HCT116 (cell line): Measurements from ENCODE around the gene CSH1. TPM values are rescaled to one million over a fixed set of nuclear protein-coding genes. Genes with fewer than 3 reads are reported as not detected.
"Not testable (repeated sequence)": the region's sequence is repeated elsewhere in the genome, so short reads cannot be mapped to it uniquely, and the experiment has no call there.

Source experiments
- ATAC-seq: fragments of 200-7000 bp; cut with Tn5 transposase; 2 replicates; pipeline ENCODE4 v1.9.1; 2020; ENCODE audit warnings: mild to moderate bottlenecking, moderate library complexity
- BruUV-seq: library from RNA; stranded (reverse); fragments of 400-500 nt; replicated peaks from 2 replicates; lab custom pipeline; 2021; lab: Mats Ljungman, UMichigan
- CTCF ChIA-PET: fragments of 300-600 bp; sonication (Branson Sonifier 250); formaldehyde crosslinking; loops from one replicate; lab custom pipeline; 2021; ENCODE audit warnings: antibody characterized with exemption; lab: Charles Lee
- POLR2A ChIA-PET: fragments of 300-600, 350-600 bp; sonication (Branson Sonifier 250); formaldehyde crosslinking; loops from one replicate; lab custom pipeline; 2021; ENCODE audit warnings: antibody characterized with exemption; lab: Charles Lee
- RAD21 ChIA-PET, 2 experiments: fragments of 300-600 bp; sonication (Branson Sonifier 250); formaldehyde crosslinking; loops; one replicate each; lab custom pipeline; 2023; ENCODE audit warnings: low total read pairs in 2 of 2; ENCODE audit not compliant: uncharacterized antibody in 2 of 2, unreplicated experiment in 2 of 2, low non-redundant PET in 1 of 2; lab: Charles Lee
- DNase-seq: peaks from one replicate; pipeline ENCODE4 v3.0.0-alpha.2; 2010; ENCODE audit warnings: low read depth, low spot score
- H2AFZ ChIP-seq: fragments of 200-600 bp; shearing (Covaris generic), sonication (generic); 2 replicates; pipeline ENCODE4 v1.6.1; 2017; ENCODE audit warnings: low read depth, mixed run types, mixed read lengths, antibody characterized with exemption, low read length; ENCODE audit not compliant: poor library complexity, severe bottlenecking
- H3K27ac ChIP-seq: 2 replicates; pipeline ENCODE4 v1.5.1; 2012; ENCODE audit warnings: low read depth, low read length
- H3K27me3 ChIP-seq: fragments of 200-600 bp; sonication (generic); 2 replicates; pipeline ENCODE4 v1.6.1; 2016; ENCODE audit warnings: mixed run types, low read length, mixed read lengths; ENCODE audit not compliant: insufficient read depth
- H3K36me3 ChIP-seq, 2 experiments: fragments of 200-500 bp in 1 of 2; fragments of 200-600 bp in 1 of 2; sonication (Bioruptor generic) in 1 of 2; sonication (generic) in 1 of 2; 2 replicates each; pipeline versions ENCODE4 v1.5.1 to v1.6.1; 2014 to 2016; ENCODE audit warnings: low read length in 2 of 2, inconsistent platforms in 1 of 2, mixed read lengths in 1 of 2, mixed run types in 1 of 2; ENCODE audit not compliant: insufficient read depth in 2 of 2, control insufficient read depth in 1 of 2
- H3K4me1 ChIP-seq, 2 experiments: fragments of 200-600 bp in 1 of 2; sonication (generic) in 1 of 2; 2 replicates each; pipeline versions ENCODE4 v1.5.1 to v1.6.1; 2012 to 2017; ENCODE audit warnings: low read length in 2 of 2, inconsistent platforms in 1 of 2, mild to moderate bottlenecking in 1 of 2, mixed read lengths in 1 of 2, mixed run types in 1 of 2, moderate library complexity in 1 of 2; ENCODE audit not compliant: insufficient read depth in 2 of 2, control insufficient read depth in 1 of 2
- H3K4me2 ChIP-seq: fragments of 200-600 bp; sonication (generic); 2 replicates; pipeline ENCODE4 v1.6.1; 2017; ENCODE audit warnings: mixed run types, low read length, mixed read lengths
- H3K4me3 ChIP-seq, 2 experiments: fragments of 200-600 bp in 1 of 2; sonication (generic) in 1 of 2; replicated peaks in 1 of 2; 2 replicates each; pipeline ENCODE4 v1.5.1; 2011 to 2016; ENCODE audit warnings: low read length in 2 of 2, control low read depth in 1 of 2, low read depth in 1 of 2, mild to moderate bottlenecking in 1 of 2, mixed read lengths in 1 of 2, mixed run types in 1 of 2
- H3K79me2 ChIP-seq: fragments of 200-600 bp; sonication (generic); 2 replicates; pipeline ENCODE4 v1.6.1; 2017; ENCODE audit warnings: mild to moderate bottlenecking, mixed run types, low read length, moderate library complexity, mixed read lengths; ENCODE audit not compliant: insufficient read depth
- H3K9ac ChIP-seq: fragments of 200-600 bp; sonication (generic); 2 replicates; pipeline ENCODE4 v1.6.1; 2016; ENCODE audit warnings: low read length, mixed read lengths
- H3K9me2 ChIP-seq: fragments of 200-600 bp; sonication (generic), shearing (Covaris generic); 2 replicates; pipeline ENCODE4 v1.6.1; 2017; ENCODE audit warnings: mixed run types, mild to moderate bottlenecking, moderate library complexity; ENCODE audit not compliant: insufficient read depth
- H3K9me3 ChIP-seq, 2 experiments: fragments of 200-500 bp in 1 of 2; fragments of 200-600 bp in 1 of 2; sonication (Bioruptor generic) in 1 of 2; sonication (generic) in 1 of 2; 2 replicates each; pipeline ENCODE4 v1.6.1; 2014 to 2017; ENCODE audit warnings: low read length in 2 of 2, mixed read lengths in 2 of 2, inconsistent platforms in 1 of 2, low read depth in 1 of 2, mild to moderate bottlenecking in 1 of 2, mixed run types in 1 of 2, moderate library complexity in 1 of 2; ENCODE audit not compliant: control insufficient read depth in 1 of 2, insufficient read depth in 1 of 2
- H4K20me1 ChIP-seq: fragments of 200-600 bp; sonication (generic), shearing (Covaris generic); 2 replicates; pipeline ENCODE4 v1.6.1; 2017; ENCODE audit warnings: mixed run types, mild to moderate bottlenecking, moderate library complexity; ENCODE audit not compliant: insufficient read depth
- CBX3 ChIP-seq: IDR thresholded peaks from 2 replicates; pipeline ENCODE4 v1.6.1; 2012; ENCODE audit warnings: low read depth
- CTCF ChIP-seq, 3 experiments: fragments of 200-600 bp in 1 of 3; sonication (generic) in 1 of 3; IDR thresholded peaks in 2 of 3; conservative IDR thresholded peaks in 1 of 3; 2 replicates each; pipeline ENCODE4 v1.5.1; 2012 to 2017; ENCODE audit warnings: low read depth in 2 of 3, low read length in 2 of 3, antibody characterized with exemption in 1 of 3, borderline replicate concordance in 1 of 3, control low read depth in 1 of 3, mild to moderate bottlenecking in 1 of 3, mixed read lengths in 1 of 3, mixed run types in 1 of 3, moderate library complexity in 1 of 3; ENCODE audit not compliant: insufficient read depth in 1 of 3
- intact Hi-C: fragments of 100-400 bp; cut with micrococcal nuclease; formaldehyde crosslinking; loops from 2 replicates; pipeline ENCODE4 v1.10.0; 2022
- total RNA-seq: library from RNA; stranded (reverse); gene quantifications from one replicate; pipeline ENCODE4 v1.2.1, GENCODE V29; 2021; ENCODE audit not compliant: unreplicated experiment

CSH1 gene
- total RNA-seq, 1 experiment from 2014 or later = not detected

- ChIA-PET CTCF (interaction anchor here (1.3 to 2.1 kb wide), 5 partner anchors 10 to 251 kb away, joined by 3 to 14 read pairs (median 5); no protein-coding TSS in a partner anchor), POLR2A (interaction anchor here (0.8 kb wide), 1 partner anchor 263 kb away, joined by 3 read pairs; no protein-coding TSS in a partner anchor)
- H3K4me2 ChIP-seq, DNase-seq, H3K9me2 ChIP-seq, RAD21 ChIA-PET, H3K27ac ChIP-seq, BruUV-seq, H3K9me3 ChIP-seq, intact Hi-C loops, H3K9ac ChIP-seq, H3K4me3 ChIP-seq, H4K20me1 ChIP-seq, H3K4me1 ChIP-seq, H3K36me3 ChIP-seq, H3K27me3 ChIP-seq, H3K79me2 ChIP-seq: not testable (repeated sequence)
- ATAC-seq = peak; percentile 69
- peak overlapping the region; percentile 13 for H2AFZ ChIP-seq
Observed at GRCh38 chr17:63882626-63883126, 13.7 kb downstream of the CSH1 start.

GRCh38 chr17:63881935-63882601, 14.3 kb downstream of the CSH1 start, which contains the start of gene GH2:
Gene GH2, minus strand, starts transcription at chr17:63881944. Its CDS starts 143 bp downstream, at chr17:63881801.
- ChIA-PET POLR2A (interaction anchor here (0.8 kb wide), 1 partner anchor 263 kb away, joined by 3 read pairs; no protein-coding TSS in a partner anchor), RAD21 (no interaction called here), CTCF (interaction anchor here (1.2 to 2.1 kb wide), 8 partner anchors 11 to 252 kb away, joined by 4 to 14 read pairs (median 6); no protein-coding TSS in a partner anchor)
- ATAC-seq = peak; percentile 97
- Histone ChIP-seq H3K27ac (no peak within 1 kb of the TSS), H3K9me2 (no peaks in the 10 kb centered on the region), H3K27me3 (no peaks in the 10 kb centered on the region), H3K9me3 (no peaks in the 10 kb centered on the region), H3K4me1 (peaks cover 0 to 7% of the 10 kb centered on the region in 2 experiments; a peak in 3 of 4 replicates), H3K36me3 (no peaks in the 10 kb centered on the region), H4K20me1 (no peaks in the 10 kb centered on the region), H3K4me3 (no peak within 1 kb of the TSS), H3K79me2 (no peaks in the 10 kb centered on the region), H3K4me2 (peak within 1 kb of the TSS; percentile 55), H3K9ac (no peak within 1 kb of the TSS), H2AFZ (peak within 1 kb of the TSS; percentile 92)
- BruUV-seq = no TSS peak
- intact Hi-C loops = no loop called here
- TF ChIP-seq CBX3 = no peak
- TF ChIP-seq CTCF (IDR thresholded peaks at IDR 0.05 in 2 of 3, conservative IDR thresholded peaks at IDR 0.05 in 1 of 3; ENCODE audit: borderline replicate concordance in 1 of 3, insufficient read depth in 1 of 3, low read depth in 2 of 3, low read length in 2 of 3) = peak; percentile 44 to 89 (median 76); a peak in 5 of 6 replicates
- DNase-seq = peak; percentile 56
